ENCODE results near the gene PHTF2.
A peak's percentile ranks its signal among the peaks of the same experiment; 100 is the strongest.
"Not testable (repeated sequence)": the region's sequence is repeated elsewhere in the genome, so short reads cannot be mapped to it uniquely, and the experiment has no call there.

The PHTF2 gene

GRCh38 chr7:77831953-77832352, 33.4 kb downstream of the PHTF2 start:
- no peak for DNase-seq

GRCh38 chr7:77833136-77833535, 34.6 kb downstream of the PHTF2 start:
- DNase-seq: no peak

GRCh38 chr7:77836425-77836824, 37.9 kb downstream of the PHTF2 start:
- DNase-seq: not testable (repeated sequence)

- DNase-seq: peak; percentile 10 to 41
Measured at GRCh38 chr7:77837275-77837674, 38.7 kb downstream of the PHTF2 start.

- no peak for DNase-seq
Measured at GRCh38 chr7:77837966-77838365, 39.4 kb downstream of the PHTF2 start.

- peak; percentile 7 to 49 for DNase-seq
Measured at GRCh38 chr7:77838929-77839491, 40.4 kb downstream of the PHTF2 start.

- no peak for DNase-seq
Measured at GRCh38 chr7:77839919-77840318, 41.3 kb downstream of the PHTF2 start.

- DNase-seq: no peak
Measured at GRCh38 chr7:77843194-77843593, 44.6 kb downstream of the PHTF2 start.

GRCh38 chr7:77846317-77847092, 47.9 kb downstream of the PHTF2 start:
- no peak for DNase-seq

GRCh38 chr7:77855371-77856083, 57.0 kb downstream of the PHTF2 start:
- no peak for DNase-seq

GRCh38 chr7:77858278-77858677, 59.7 kb downstream of the PHTF2 start:
- DNase-seq: no peak

- DNase-seq: no peak
Measured at GRCh38 chr7:77859343-77859742, 60.8 kb downstream of the PHTF2 start.

- DNase-seq: peak; percentile 53 to 86
Measured at GRCh38 chr7:77862691-77863090, 64.1 kb downstream of the PHTF2 start.

- DNase-seq: no peak
Measured at GRCh38 chr7:77863860-77864259, 65.3 kb downstream of the PHTF2 start.

GRCh38 chr7:77866370-77866769, 67.8 kb downstream of the PHTF2 start:
- no peak for DNase-seq

- DNase-seq: no peak
Measured at GRCh38 chr7:77866786-77867536, 68.4 kb downstream of the PHTF2 start.

- no peak for DNase-seq
Measured at GRCh38 chr7:77867537-77867865, 68.9 kb downstream of the PHTF2 start.

- DNase-seq: not testable (repeated sequence)
Measured at GRCh38 chr7:77872256-77872655, 73.7 kb downstream of the PHTF2 start.

- DNase-seq: not testable (repeated sequence)
Measured at GRCh38 chr7:77873416-77874327, 75.1 kb downstream of the PHTF2 start.

- no peak for DNase-seq
Measured at GRCh38 chr7:77877791-77878190, 79.2 kb downstream of the PHTF2 start.

GRCh38 chr7:77878500-77878899, 79.9 kb downstream of the PHTF2 start:
- no peak for DNase-seq

- DNase-seq: no peak
Measured at GRCh38 chr7:77879272-77879671, 80.7 kb downstream of the PHTF2 start.
